Activated naive CD4-positive, alpha-beta T cell (primary cell): ENCODE data around the gene DNAJC27.

Experiments used
- DNase-seq, 4 experiments: peaks; one replicate each; lab custom pipeline; 2025; lab: John Stamatoyannopoulos, UW

Gene DNAJC27

GRCh38 chr2:24970483-24971285 lies 1.1 kb downstream of the DNAJC27 start:
- DNase-seq, result no peak

- DNase-seq, result no peak
Measured at GRCh38 chr2:24969784-24970183, 2.0 kb downstream of the DNAJC27 start.

- no peak for DNase-seq
Measured at GRCh38 chr2:24961903-24962302, 9.9 kb downstream of the DNAJC27 start.

- DNase-seq, result no peak
Measured at GRCh38 chr2:24959761-24960160, 12.0 kb downstream of the DNAJC27 start.

- DNase-seq, result no peak
Measured at GRCh38 chr2:24958411-24958935, 13.3 kb downstream of the DNAJC27 start.

- DNase-seq, result no peak
Measured at GRCh38 chr2:24957976-24958375, 13.8 kb downstream of the DNAJC27 start.

- no peak for DNase-seq
Measured at GRCh38 chr2:24957221-24957620, 14.5 kb downstream of the DNAJC27 start.

- DNase-seq, result no peak
Measured at GRCh38 chr2:24955921-24956320, 15.8 kb downstream of the DNAJC27 start.

- DNase-seq, result no peak
Measured at GRCh38 chr2:24955232-24955631, 16.5 kb downstream of the DNAJC27 start.

GRCh38 chr2:24950102-24950501 lies 21.7 kb downstream of the DNAJC27 start:
- DNase-seq, result no peak

- DNase-seq, result no peak
Measured at GRCh38 chr2:24948506-24948905, 23.2 kb downstream of the DNAJC27 start.

- DNase-seq, result no peak
Measured at GRCh38 chr2:24947561-24948157, 24.1 kb downstream of the DNAJC27 start.

- no peak for DNase-seq
Measured at GRCh38 chr2:24945907-24946306, 25.8 kb downstream of the DNAJC27 start.

GRCh38 chr2:24943427-24944053 lies 28.2 kb downstream of the DNAJC27 start:
- DNase-seq, result no peak

- DNase-seq, result no peak
Measured at GRCh38 chr2:24939353-24939752, 32.4 kb downstream of the DNAJC27 start.

GRCh38 chr2:24937236-24937635 lies 34.5 kb downstream of the DNAJC27 start:
- DNase-seq, result no peak

- no peak for DNase-seq
Measured at GRCh38 chr2:24935145-24935544, 36.6 kb downstream of the DNAJC27 start.

- DNase-seq, result no peak
Measured at GRCh38 chr2:24932715-24933114, 39.0 kb downstream of the DNAJC27 start.

- no peak for DNase-seq
Measured at GRCh38 chr2:24930768-24931167, 41.0 kb downstream of the DNAJC27 start.

GRCh38 chr2:24929230-24929629 lies 42.5 kb downstream of the DNAJC27 start:
- no peak for DNase-seq

- DNase-seq, result no peak
Measured at GRCh38 chr2:24928036-24928435, 43.7 kb downstream of the DNAJC27 start.

- DNase-seq, result peak in 1 of 4 experiments; percentile 5
Measured at GRCh38 chr2:24926602-24927252, 45.0 kb downstream of the DNAJC27 start.
